ENCODE results near the gene DBN1.
"Not testable (repeated sequence)": the region's sequence is repeated elsewhere in the genome, so short reads cannot be mapped to it uniquely, and the experiment has no call there.

The DBN1 gene

GRCh38 chr5:177490992-177491391 is 17.6 kb upstream of the DBN1 start:
- no peak for TF ChIP-seq CTCF (IDR thresholded peaks at IDR 0.05; ENCODE audit: borderline replicate concordance, insufficient read depth, low read depth, low read length)
- no peak overlapping the region for H3K4me3 ChIP-seq (ENCODE audit: low read depth, low read length)

- no peak overlapping the region for H3K4me3 ChIP-seq (ENCODE audit: low read depth, low read length)
- no peak for TF ChIP-seq CTCF (IDR thresholded peaks at IDR 0.05; ENCODE audit: borderline replicate concordance, insufficient read depth, low read depth, low read length)
Observed at GRCh38 chr5:177490311-177490991, 17.0 kb upstream of the DBN1 start.

GRCh38 chr5:177489119-177489716 is 15.8 kb upstream of the DBN1 start:
- no peak overlapping the region for H3K4me3 ChIP-seq (ENCODE audit: low read depth, low read length)
- TF ChIP-seq CTCF (IDR thresholded peaks at IDR 0.05; ENCODE audit: borderline replicate concordance, insufficient read depth, low read depth, low read length) = peak; percentile 20; the same call in 1 of the 2 replicates

- H3K4me3 ChIP-seq (ENCODE audit: low read depth, low read length) = no peak overlapping the region
- TF ChIP-seq CTCF (IDR thresholded peaks at IDR 0.05; ENCODE audit: borderline replicate concordance, insufficient read depth, low read depth, low read length) = 0 out of 2 replicates have a peak, but pooled peaks have one; percentile 5
Observed at GRCh38 chr5:177487975-177488374, 14.5 kb upstream of the DBN1 start.

- no peak overlapping the region for H3K4me3 ChIP-seq (ENCODE audit: low read depth, low read length)
- TF ChIP-seq CTCF (IDR thresholded peaks at IDR 0.05; ENCODE audit: borderline replicate concordance, insufficient read depth, low read depth, low read length) = no peak
Observed at GRCh38 chr5:177487144-177487543, 13.7 kb upstream of the DBN1 start.

GRCh38 chr5:177486256-177486655 is 12.8 kb upstream of the DBN1 start:
- no peak for TF ChIP-seq CTCF (IDR thresholded peaks at IDR 0.05; ENCODE audit: borderline replicate concordance, insufficient read depth, low read depth, low read length)
- no peak overlapping the region for H3K4me3 ChIP-seq (ENCODE audit: low read depth, low read length)

GRCh38 chr5:177485753-177486152 is 12.3 kb upstream of the DBN1 start:
- not testable (repeated sequence) for H3K4me3 ChIP-seq (ENCODE audit: low read depth, low read length)

Measured in GM12875 (cell line).